Glutamatergic neuron (in vitro differentiated cells): ENCODE results near the gene CD320. TPM values are rescaled to one million over a fixed set of nuclear protein-coding genes. Genes with fewer than 3 reads are reported as not detected.
"Not testable (repeated sequence)": the region's sequence is repeated elsewhere in the genome, so short reads cannot be mapped to it uniquely, and the experiment has no call there.

ENCODE experiments used
- DNase-seq: peaks from one replicate; pipeline ENCODE4 v3.0.0; 2022
- H3K27ac Mint-ChIP-seq: one replicate; pipeline ENCODE4 v1.8.0; 2020; ENCODE audit warnings: mild to moderate bottlenecking, mixed read lengths, inconsistent platforms; ENCODE audit not compliant: unreplicated experiment
- H3K27me3 Mint-ChIP-seq: one replicate; pipeline ENCODE4 v1.8.0; 2020; ENCODE audit warnings: mild to moderate bottlenecking, moderate library complexity, mixed read lengths, inconsistent platforms; ENCODE audit not compliant: unreplicated experiment
- H3K36me3 Mint-ChIP-seq: one replicate; pipeline ENCODE4 v1.8.0; 2020; ENCODE audit warnings: mild to moderate bottlenecking, mixed read lengths, inconsistent platforms; ENCODE audit not compliant: unreplicated experiment
- H3K4me1 Mint-ChIP-seq: one replicate; pipeline ENCODE4 v1.8.0; 2020; ENCODE audit warnings: mild to moderate bottlenecking, low read depth, mixed read lengths, inconsistent platforms; ENCODE audit not compliant: unreplicated experiment
- H3K4me3 Mint-ChIP-seq: one replicate; pipeline ENCODE4 v1.8.0; 2020; ENCODE audit warnings: mild to moderate bottlenecking, mixed read lengths, inconsistent platforms; ENCODE audit not compliant: unreplicated experiment
- H3K9me3 Mint-ChIP-seq: one replicate; pipeline ENCODE4 v1.8.0; 2020; ENCODE audit warnings: mild to moderate bottlenecking, moderate library complexity, mixed read lengths, inconsistent platforms; ENCODE audit not compliant: unreplicated experiment
- CTCF ChIP-seq: fragments of 200-600 bp; sonication (generic); IDR thresholded peaks from one replicate; pipeline ENCODE4 v1.5.0; 2021; ENCODE audit not compliant: partially characterized antibody, unreplicated experiment
- total RNA-seq: library from RNA; stranded (reverse); fragmentation: NEBNext Ultra II Directional; extraction: Animal tissue kit (Norgen Biotek cat#: 25700); gene quantifications from one replicate; pipeline ENCODE4 v1.2.1, GENCODE V29; 2021; ENCODE audit not compliant: unreplicated experiment

The CD320 gene
- total RNA-seq, 1 donor from 2014 or later: 45.1 TPM

- TF ChIP-seq CTCF: no peak
- Mint-ChIP-seq H3K36me3 (no peaks in the 10 kb centered on the region), H3K4me3 (peak overlapping the region; percentile 98), H3K4me1 (peaks cover 9% of the 10 kb centered on the region), H3K27ac (peak overlapping the region; percentile 98), H3K9me3 (peaks cover 9% of the 10 kb centered on the region), H3K27me3 (peaks cover 4% of the 10 kb centered on the region)
- no peak for DNase-seq
These were observed 11.8 kb upstream of the CD320 start for GRCh38 chr19:8319807-8320520.

GRCh38 chr19:8318835-8319234 is 10.7 kb upstream of the CD320 start:
- not testable (repeated sequence) for H3K27me3 Mint-ChIP-seq, H3K9me3 Mint-ChIP-seq, H3K36me3 Mint-ChIP-seq, H3K4me3 Mint-ChIP-seq, H3K4me1 Mint-ChIP-seq, DNase-seq, H3K27ac Mint-ChIP-seq

- H3K36me3 Mint-ChIP-seq: no peaks in the 10 kb centered on the region
- TF ChIP-seq CTCF: no peak
- DNase-seq: no peak
- H3K9me3 Mint-ChIP-seq: peaks cover 2% of the 10 kb centered on the region
- H3K4me1 Mint-ChIP-seq: peaks cover 5% of the 10 kb centered on the region
- peaks cover 4% of the 10 kb centered on the region for H3K27me3 Mint-ChIP-seq
- no peak overlapping the region for H3K4me3 Mint-ChIP-seq
- H3K27ac Mint-ChIP-seq: peak overlapping the region; percentile 48
These were observed 8.4 kb upstream of the CD320 start for GRCh38 chr19:8316351-8317125.

- not testable (repeated sequence) for H3K27ac Mint-ChIP-seq, H3K27me3 Mint-ChIP-seq, DNase-seq, H3K36me3 Mint-ChIP-seq, H3K4me3 Mint-ChIP-seq, H3K9me3 Mint-ChIP-seq, H3K4me1 Mint-ChIP-seq
These were observed 7.0 kb upstream of the CD320 start for GRCh38 chr19:8314981-8315640.

GRCh38 chr19:8311461-8312260 is 3.5 kb upstream of the CD320 start:
- Mint-ChIP-seq H3K36me3 (no peaks in the 10 kb centered on the region), H3K4me3 (no peak overlapping the region), H3K27me3 (peaks cover 8% of the 10 kb centered on the region), H3K9me3 (peaks cover 3% of the 10 kb centered on the region), H3K4me1 (peaks cover 12% of the 10 kb centered on the region), H3K27ac (no peak overlapping the region)
- DNase-seq: no peak
- no peak for TF ChIP-seq CTCF
